Keratinocyte (primary cell): ENCODE data around the gene CHST13. TPM values are rescaled to one million over a fixed set of nuclear protein-coding genes. Genes with fewer than 3 reads are reported as not detected.

Experiments
- DNase-seq: peaks from one replicate; pipeline ENCODE4 v3.0.0-alpha.2; 2011; ENCODE audit warnings: low read depth, missing footprints, low spot score
- FAIRE-seq: peaks from 2 replicates; lab custom pipeline; 2011; peaks lifted over from hg19 to GRCh38; lab: Jason Lieb, UNC
- H2AFZ ChIP-seq: 2 replicates; pipeline ENCODE4 v1.6.0; 2012; ENCODE audit warnings: low read length, control low read depth, inconsistent platforms; ENCODE audit not compliant: control insufficient read depth
- H3K27ac ChIP-seq: 2 replicates; pipeline ENCODE4 v1.5.1; 2011; ENCODE audit warnings: low read length; ENCODE audit not compliant: control insufficient read depth, insufficient read depth
- H3K27me3 ChIP-seq: 3 replicates; pipeline ENCODE4 v1.6.0; 2011; ENCODE audit warnings: low read length; ENCODE audit not compliant: control insufficient read depth, insufficient read depth; ENCODE audit errors: extremely low read depth
- H3K36me3 ChIP-seq, 2 experiments: 2 replicates in 1 of 2; 3 replicates in 1 of 2; pipeline ENCODE4 v1.5.1; 2011; ENCODE audit warnings: low read length in 2 of 2, mild to moderate bottlenecking in 1 of 2; ENCODE audit not compliant: control insufficient read depth in 2 of 2, insufficient read depth in 2 of 2; ENCODE audit errors: extremely low read depth in 1 of 2
- H3K4me1 ChIP-seq: 3 replicates; pipeline ENCODE4 v1.5.1; 2011; ENCODE audit warnings: low read length; ENCODE audit not compliant: control insufficient read depth, insufficient read depth; ENCODE audit errors: extremely low read depth
- H3K4me2 ChIP-seq: 3 replicates; pipeline ENCODE4 v1.6.0; 2011; ENCODE audit warnings: low read depth, low read length; ENCODE audit not compliant: control insufficient read depth, insufficient read depth; ENCODE audit errors: extremely low read depth
- H3K4me3 ChIP-seq, 3 experiments: fragments of 200-600 bp in 1 of 3; sonication (generic) in 1 of 3; 2 replicates in 2 of 3; 3 replicates in 1 of 3; pipeline ENCODE4 v1.5.1; 2011 to 2016; ENCODE audit warnings: low read length in 3 of 3, mild to moderate bottlenecking in 3 of 3, control low read depth in 2 of 3, inconsistent platforms in 1 of 3, low read depth in 1 of 3, mixed read lengths in 1 of 3, mixed run types in 1 of 3, moderate library complexity in 1 of 3; ENCODE audit not compliant: control insufficient read depth in 2 of 3, insufficient read depth in 2 of 3; ENCODE audit errors: extremely low read depth in 1 of 3
- H3K79me2 ChIP-seq: 2 replicates; pipeline ENCODE4 v1.6.0; 2012; ENCODE audit warnings: low read length; ENCODE audit not compliant: control insufficient read depth, insufficient read depth
- H3K9ac ChIP-seq: 3 replicates; pipeline ENCODE4 v1.6.0; 2011; ENCODE audit warnings: low read length; ENCODE audit not compliant: control insufficient read depth, insufficient read depth; ENCODE audit errors: extremely low read depth
- H3K9me1 ChIP-seq: 3 replicates; pipeline ENCODE4 v1.6.0; 2011; ENCODE audit warnings: low read length; ENCODE audit not compliant: control insufficient read depth, insufficient read depth; ENCODE audit errors: extremely low read depth
- H3K9me3 ChIP-seq: 2 replicates; pipeline ENCODE4 v1.5.1; 2012; ENCODE audit warnings: low read depth, low read length; ENCODE audit not compliant: control insufficient read depth
- H4K20me1 ChIP-seq: 3 replicates; pipeline ENCODE4 v1.6.0; 2011; ENCODE audit warnings: low read length; ENCODE audit not compliant: control insufficient read depth, insufficient read depth; ENCODE audit errors: extremely low read depth
- CTCF ChIP-seq, 3 experiments: IDR thresholded peaks in 1 of 3; conservative IDR thresholded peaks in 1 of 3; optimal IDR thresholded peaks in 1 of 3; 2 replicates in 2 of 3; 3 replicates in 1 of 3; pipeline versions ENCODE3 to v1.5.1; 2011; ENCODE audit warnings: low read length in 3 of 3, mild to moderate bottlenecking in 3 of 3, moderate library complexity in 2 of 3, control low read depth in 1 of 3, inconsistent platforms in 1 of 3; ENCODE audit not compliant: insufficient read depth in 2 of 3; ENCODE audit errors: extremely low read depth in 1 of 3
- EZH2 ChIP-seq: IDR thresholded peaks from one replicate; pipeline ENCODE4 v1.6.1; 2012; ENCODE audit warnings: inconsistent platforms, mild to moderate bottlenecking, low read length, moderate library complexity
- dilution Hi-C: fragments of 300-500 bp; cut with MboI; formaldehyde crosslinking; loops from one replicate; pipeline ENCODE4 v1.7.0; 2020; ENCODE audit warnings: low sequenced_read_pairs; ENCODE audit not compliant: extremely low pct_ligation_motif_present
- polyA plus RNA-seq, 5 experiments: library from polyadenylated mRNA; depleted of rRNA in 3 of 5; stranded (reverse) in 3 of 5; stranded (forward) in 1 of 5; unstranded in 1 of 5; fragments of >200 nt; gene quantifications; 1 replicate in 1 of 5; 2 replicates in 3 of 5; 3 replicates in 1 of 5; pipeline versions ENCODE4 v1.2.1 to v1.2.3, GENCODE V29; 2011 to 2012; ENCODE audit warnings: missing spikeins in 2 of 5, low read depth in 1 of 5, low replicate concordance in 1 of 5

The CHST13 gene
- polyA plus RNA-seq, 1 donor (not counting 4 experiments of a cell fraction or from before 2014, with no cell fraction given) = not detected

GRCh38 chr3:126550488-126551051 is 26.6 kb downstream of the CHST13 start:
- Histone ChIP-seq H3K27ac (no peak overlapping the region), H3K27me3 (peaks cover 31% of the 10 kb centered on the region), H2AFZ (no peak overlapping the region), H3K4me3 (no peak overlapping the region), H3K9me3 (no peaks in the 10 kb centered on the region), H3K36me3 (no peaks in the 10 kb centered on the region), H3K4me1 (no peaks in the 10 kb centered on the region), H4K20me1 (no peaks in the 10 kb centered on the region), H3K79me2 (no peaks in the 10 kb centered on the region), H3K9me1 (no peaks in the 10 kb centered on the region), H3K9ac (no peak overlapping the region), H3K4me2 (no peak overlapping the region)
- DNase-seq (no peak), FAIRE-seq (no peak)
- dilution Hi-C loops = no loop called here
- TF ChIP-seq CTCF (optimal IDR thresholded peaks at IDR 0.05 in 1 of 3, IDR thresholded peaks at IDR 0.05 in 1 of 3, conservative IDR thresholded peaks at IDR 0.05 in 1 of 3; ENCODE audit: extremely low read depth in 1 of 3, insufficient read depth in 2 of 3, low read length in 3 of 3) (no peak), EZH2 (no peak)

- Histone ChIP-seq H3K4me2 (no peak overlapping the region), H3K27me3 (peaks cover 31% of the 10 kb centered on the region), H3K79me2 (no peaks in the 10 kb centered on the region), H4K20me1 (no peaks in the 10 kb centered on the region), H3K4me3 (no peak overlapping the region), H3K36me3 (no peaks in the 10 kb centered on the region), H2AFZ (no peak overlapping the region), H3K9ac (no peak overlapping the region), H3K9me1 (no peaks in the 10 kb centered on the region), H3K9me3 (no peaks in the 10 kb centered on the region), H3K4me1 (no peaks in the 10 kb centered on the region), H3K27ac (no peak overlapping the region)
- no peak for DNase-seq
- no peak for FAIRE-seq
- TF ChIP-seq EZH2 (no peak), CTCF (optimal IDR thresholded peaks at IDR 0.05 in 1 of 3, IDR thresholded peaks at IDR 0.05 in 1 of 3, conservative IDR thresholded peaks at IDR 0.05 in 1 of 3; ENCODE audit: extremely low read depth in 1 of 3, insufficient read depth in 2 of 3, low read length in 3 of 3) (no peak)
- dilution Hi-C loops = no loop called here
Observed at GRCh38 chr3:126551121-126551838, 27.3 kb downstream of the CHST13 start.
